ENCODE data around the gene ENTR1.
A peak's percentile ranks its signal among the peaks of the same experiment; 100 is the strongest.

ENTR1 gene

GRCh38 chr9:136410500-136411287 is at the start of gene ENTR1, which contains the start of gene PMPCA:
Gene ENTR1, minus strand, starts transcription at chr9:136410614. Its CDS starts 217 bp downstream, at chr9:136410397.
Gene PMPCA, plus strand, starts transcription at chr9:136410658. Its CDS starts 11 bp downstream, at chr9:136410669.
- peak; percentile 97 for DNase-seq

GRCh38 chr9:136459425-136459824 is 49.0 kb upstream of the ENTR1 start:
- no peak for DNase-seq

GRCh38 chr9:136457326-136457725 is 46.9 kb upstream of the ENTR1 start:
- DNase-seq: no peak

GRCh38 chr9:136456258-136456657 is 45.8 kb upstream of the ENTR1 start:
- no peak for DNase-seq

- no peak for DNase-seq
Observed at GRCh38 chr9:136455043-136456002, 44.9 kb upstream of the ENTR1 start.

- no peak for DNase-seq
Observed at GRCh38 chr9:136454026-136454796, 43.8 kb upstream of the ENTR1 start.

- DNase-seq: no peak
Observed at GRCh38 chr9:136453326-136453725, 42.9 kb upstream of the ENTR1 start.

GRCh38 chr9:136451221-136451877 is 40.9 kb upstream of the ENTR1 start:
- no peak for DNase-seq

GRCh38 chr9:136448655-136449054 is 38.2 kb upstream of the ENTR1 start:
- DNase-seq: no peak

GRCh38 chr9:136447173-136447778 is 36.9 kb upstream of the ENTR1 start:
- no peak for DNase-seq

GRCh38 chr9:136445799-136446198 is 35.4 kb upstream of the ENTR1 start:
- DNase-seq: no peak

- no peak for DNase-seq
Observed at GRCh38 chr9:136444102-136444501, 33.7 kb upstream of the ENTR1 start.

- DNase-seq: no peak
Observed at GRCh38 chr9:136443687-136444086, 33.3 kb upstream of the ENTR1 start.

- DNase-seq: no peak
Observed at GRCh38 chr9:136443087-136443486, 32.7 kb upstream of the ENTR1 start.

GRCh38 chr9:136442265-136442664 is 31.9 kb upstream of the ENTR1 start:
- DNase-seq: no peak

- no peak for DNase-seq
Observed at GRCh38 chr9:136441681-136442245, 31.3 kb upstream of the ENTR1 start.

GRCh38 chr9:136441191-136441680 is 30.8 kb upstream of the ENTR1 start:
- DNase-seq: no peak

GRCh38 chr9:136439481-136440408 is 29.3 kb upstream of the ENTR1 start, which contains the start of gene INPP5E:
Gene INPP5E, minus strand, starts transcription at chr9:136439845. Its CDS starts 426 bp downstream, at chr9:136439419.
- peak; percentile 87 for DNase-seq

GRCh38 chr9:136438548-136439480 is 28.4 kb upstream of the ENTR1 start:
- DNase-seq: peak; percentile 15
